Tibial nerve (tissue), 4 donors: ENCODE data around the gene COL4A5. TPM values are rescaled to one million over a fixed set of nuclear protein-coding genes. Genes with fewer than 3 reads are reported as not detected.

Source experiments
- DNase-seq, 2 donors: peaks; one replicate each; pipeline ENCODE4 v3.0.0-alpha.2; 2019; ENCODE audit warnings: low spot score in 2 of 2
- H3K27ac ChIP-seq, 4 donors: fragments of 200-600 bp; sonication (generic) in 3 of 4; one replicate each; pipeline ENCODE4 v1.5.1; 2017 to 2019; ENCODE audit warnings: mild to moderate bottlenecking in 1 of 4
- H3K27me3 ChIP-seq, 2 donors: fragments of 200-600 bp; sonication (generic) in 1 of 2; one replicate each; pipeline versions ENCODE4 v1.5.1 to v1.6.0; 2017 to 2019
- H3K36me3 ChIP-seq, 3 donors: fragments of 200-600 bp; sonication (generic); one replicate each; pipeline ENCODE4 v1.5.1; 2018 to 2019
- H3K4me1 ChIP-seq, 4 donors: fragments of 200-600 bp; sonication (generic) in 3 of 4; one replicate each; pipeline ENCODE4 v1.5.1; 2017 to 2019
- H3K4me3 ChIP-seq, 4 donors: fragments of 200-600 bp; sonication (generic) in 3 of 4; one replicate each; pipeline ENCODE4 v1.5.1; 2017 to 2019; ENCODE audit warnings: mild to moderate bottlenecking in 1 of 4, moderate library complexity in 1 of 4
- H3K9me3 ChIP-seq, 4 donors: fragments of 200-600 bp; sonication (generic) in 3 of 4; one replicate each; pipeline ENCODE4 v1.5.1; 2017 to 2019
- CTCF ChIP-seq, 5 experiments: fragments of 200-600 bp in 3 of 5; fragments of 450-650 bp in 2 of 5; sonication (generic) in 3 of 5; IDR thresholded peaks; one replicate each; pipeline ENCODE4 v1.5.1; 2016 to 2019; ENCODE audit warnings: antibody characterized with exemption in 5 of 5, mild to moderate bottlenecking in 3 of 5, moderate library complexity in 2 of 5
- EP300 ChIP-seq, 2 donors: sonication (generic); formaldehyde crosslinking; IDR thresholded peaks; one replicate each; pipeline ENCODE4 v1.6.1; 2017; ENCODE audit warnings: antibody characterized with exemption in 2 of 2, mild to moderate bottlenecking in 1 of 2
- POLR2A ChIP-seq, 2 donors: fragments of 450-650 bp; IDR thresholded peaks; one replicate each; pipeline ENCODE4 v1.6.1; 2017; ENCODE audit warnings: antibody characterized with exemption in 2 of 2, mild to moderate bottlenecking in 2 of 2, moderate library complexity in 2 of 2
- WGBS, 2 donors: methylation state at CpG; one replicate each; pipeline ENCODE4 v1.1.5; 2018; 5-methylcytosine and 5-hydroxymethylcytosine counted together
- total RNA-seq, 4 donors: library from RNA; depleted of rRNA; stranded (reverse); fragments of >200 nt; gene quantifications; one replicate each; pipeline ENCODE4 v1.1.0, GENCODE V29; 2016

COL4A5 gene
- total RNA-seq, 4 donors from 2014 or later: 7.4 to 24.9 (median 15.7) TPM

GRCh38 chrX:108584617-108585211 lies 145.1 kb downstream of the COL4A5 start:
- no peak for TF ChIP-seq EP300 (IDR thresholded peaks at IDR 0.05)
- TF ChIP-seq POLR2A (IDR thresholded peaks at IDR 0.05): no peak
- peak in 2 of 5 experiments; percentile 24 to 48 for TF ChIP-seq CTCF (IDR thresholded peaks at IDR 0.05)
- no peaks in the 10 kb centered on the region for H3K9me3 ChIP-seq
- no peak overlapping the region for H3K4me3 ChIP-seq
- H3K36me3 ChIP-seq: no peaks in the 10 kb centered on the region
- no peaks in the 10 kb centered on the region for H3K4me1 ChIP-seq
- WGBS, 2 donors: 80 to 86% methylated on average over 2 of the region's 2 CpGs
- no peak overlapping the region for H3K27ac ChIP-seq
- H3K27me3 ChIP-seq: peaks cover 0 to 22% of the 10 kb centered on the region in 2 donors
- DNase-seq: no peak

DNA sequence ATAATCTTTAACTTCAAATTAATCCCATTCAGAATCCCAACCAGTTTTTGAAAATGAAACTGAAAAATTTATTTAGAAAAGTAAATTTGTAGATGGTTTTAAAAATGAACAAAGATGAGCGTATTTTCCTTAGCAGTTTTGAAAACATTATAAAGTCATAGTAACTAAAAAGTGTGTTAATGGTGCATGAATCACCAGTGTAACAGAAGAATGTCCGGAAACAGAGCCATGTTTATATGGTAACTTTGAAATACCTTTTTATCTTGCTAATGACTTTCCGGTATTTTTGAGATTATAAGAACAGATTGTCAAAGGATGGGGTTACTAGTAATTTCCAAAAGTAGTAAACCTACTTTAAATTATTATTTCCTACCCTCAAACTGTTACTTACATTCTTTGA lies 150.9 kb downstream of the COL4A5 start:
- whole genome bisulfite sequencing, 2 donors: 85 to 93% methylated on average over 3 of the region's 3 CpGs
- Histone ChIP-seq H3K9me3 (no peaks in the 10 kb centered on the region), H3K4me1 (no peaks in the 10 kb centered on the region), H3K27ac (no peak overlapping the region), H3K27me3 (peaks cover 0 to 16% of the 10 kb centered on the region in 2 donors), H3K4me3 (no peak overlapping the region), H3K36me3 (peaks cover 0 to 4% (median 0%) of the 10 kb centered on the region in 3 donors)
- TF ChIP-seq POLR2A (IDR thresholded peaks at IDR 0.05) (no peak), CTCF (IDR thresholded peaks at IDR 0.05) (no peak), EP300 (IDR thresholded peaks at IDR 0.05) (no peak)
- DNase-seq: no peak

GRCh38 chrX:108601276-108601675 lies 161.6 kb downstream of the COL4A5 start:
- 89 to 90% methylated on average over 4 of the region's 4 CpGs for WGBS, 2 donors
- Histone ChIP-seq H3K9me3 (no peaks in the 10 kb centered on the region), H3K4me1 (no peaks in the 10 kb centered on the region), H3K27me3 (peaks cover 0 to 16% of the 10 kb centered on the region in 2 donors), H3K27ac (no peak overlapping the region), H3K36me3 (peaks cover 0 to 3% (median 0%) of the 10 kb centered on the region in 3 donors), H3K4me3 (no peak overlapping the region)
- no peak for DNase-seq
- TF ChIP-seq POLR2A (IDR thresholded peaks at IDR 0.05) (no peak), CTCF (IDR thresholded peaks at IDR 0.05) (no peak), EP300 (IDR thresholded peaks at IDR 0.05) (no peak)

DNA sequence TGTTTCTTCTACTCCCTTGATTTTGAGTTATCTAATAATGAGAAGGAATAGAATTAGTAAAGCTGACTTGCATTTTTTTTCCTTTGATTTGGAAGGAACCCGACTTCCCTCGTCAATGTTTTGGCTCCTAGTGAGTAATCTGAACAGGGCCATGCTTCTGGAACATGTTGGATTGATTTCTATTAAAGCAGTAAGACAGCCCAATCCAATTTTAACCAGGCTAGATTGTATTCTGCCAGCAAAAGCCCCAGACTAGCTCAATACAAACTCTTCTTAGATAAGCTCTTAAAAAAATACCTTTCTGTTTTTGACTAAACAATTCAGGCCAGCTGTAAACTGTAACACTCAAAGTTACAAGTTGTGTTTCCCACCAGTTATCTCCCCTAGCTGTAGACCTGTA lies 170.5 kb downstream of the COL4A5 start:
- no peaks in the 10 kb centered on the region for H3K4me1 ChIP-seq
- TF ChIP-seq CTCF (IDR thresholded peaks at IDR 0.05) (no peak), POLR2A (IDR thresholded peaks at IDR 0.05) (no peak), EP300 (IDR thresholded peaks at IDR 0.05) (no peak)
- DNase-seq: no peak
- no peaks in the 10 kb centered on the region for H3K36me3 ChIP-seq
- H3K4me3 ChIP-seq: no peak overlapping the region
- WGBS, 2 donors: 66 to 76% methylated on average over 2 of the region's 2 CpGs
- no peak overlapping the region for H3K27ac ChIP-seq
- H3K27me3 ChIP-seq: peaks cover 0 to 4% of the 10 kb centered on the region in 2 donors
- H3K9me3 ChIP-seq: no peaks in the 10 kb centered on the region

- DNase-seq: no peak
- H3K36me3 ChIP-seq: no peaks in the 10 kb centered on the region
- H3K27ac ChIP-seq: no peak overlapping the region
- H3K27me3 ChIP-seq: no peaks in the 10 kb centered on the region
- H3K4me1 ChIP-seq: no peaks in the 10 kb centered on the region
- TF ChIP-seq EP300 (IDR thresholded peaks at IDR 0.05) (no peak), POLR2A (IDR thresholded peaks at IDR 0.05) (no peak), CTCF (IDR thresholded peaks at IDR 0.05) (no peak)
- H3K4me3 ChIP-seq: no peak overlapping the region
- no peaks in the 10 kb centered on the region for H3K9me3 ChIP-seq
Measured at GRCh38 chrX:108614616-108615015, 175.0 kb downstream of the COL4A5 start.
